SK-N-SH (cell line): ENCODE results near the gene CRYBG3. TPM values are rescaled to one million over a fixed set of nuclear protein-coding genes. Genes with fewer than 3 reads are reported as not detected.

Experiments
- CTCF ChIA-PET: fragments of 300-600, 350-600 bp; formaldehyde crosslinking; extraction: SDS; loops from one replicate; lab custom pipeline; 2021; lab: Yijun Ruan, JAX
- POLR2A ChIA-PET: fragments of 350-600 bp; sonication (Branson Sonifier 250); formaldehyde crosslinking; extraction: SDS; loops from one replicate; lab custom pipeline; 2020; ENCODE audit warnings: antibody characterized with exemption, inconsistent platforms; lab: Yijun Ruan, JAX
- DNase-seq: peaks from one replicate; pipeline ENCODE4 v3.0.0; 2012
- H2AFZ ChIP-seq: fragments of 200-600 bp; sonication (generic); 2 replicates; pipeline ENCODE4 v1.8.1; 2016; ENCODE audit warnings: antibody characterized with exemption, mild to moderate bottlenecking, low read depth
- H3F3A ChIP-seq: fragments of 200-600 bp; sonication (generic); replicated peaks from 2 replicates; pipeline ENCODE3; 2016; ENCODE audit warnings: antibody characterized with exemption, mild to moderate bottlenecking; ENCODE audit not compliant: insufficient read depth
- H3K27ac ChIP-seq, 2 experiments: fragments of 200-500 bp in 1 of 2; fragments of 200-600 bp in 1 of 2; sonication (Bioruptor generic) in 1 of 2; sonication (generic), shearing (Covaris generic) in 1 of 2; 2 replicates each; pipeline versions ENCODE4 v1.5.1 to v1.6.1; 2014 to 2016; ENCODE audit warnings: low read depth in 2 of 2, inconsistent platforms in 1 of 2, low read length in 1 of 2, mild to moderate bottlenecking in 1 of 2, mixed read lengths in 1 of 2
- H3K27me3 ChIP-seq: fragments of 200-600 bp; sonication (generic), shearing (Covaris generic); 2 replicates; pipeline ENCODE4 v1.6.1; 2016; ENCODE audit warnings: mixed run types; ENCODE audit not compliant: insufficient read depth
- H3K36me3 ChIP-seq, 2 experiments: fragments of 200-500 bp in 1 of 2; fragments of 200-600 bp in 1 of 2; sonication (Bioruptor generic) in 1 of 2; sonication (generic) in 1 of 2; replicated peaks in 1 of 2; 2 replicates each; pipeline versions ENCODE3 to v1.5.1; 2014 to 2016; ENCODE audit warnings: low read length in 1 of 2, mild to moderate bottlenecking in 1 of 2; ENCODE audit not compliant: insufficient read depth in 2 of 2, control insufficient read depth in 1 of 2
- H3K4me1 ChIP-seq, 2 experiments: fragments of 200-500 bp in 1 of 2; fragments of 200-600 bp in 1 of 2; sonication (Bioruptor generic) in 1 of 2; sonication (generic), shearing (Covaris generic) in 1 of 2; 2 replicates each; pipeline versions ENCODE4 v1.5.1 to v1.6.1; 2014 to 2016; ENCODE audit warnings: low read depth in 1 of 2, low read length in 1 of 2, mixed run types in 1 of 2; ENCODE audit not compliant: insufficient read depth in 2 of 2, control insufficient read depth in 1 of 2
- H3K4me2 ChIP-seq: fragments of 200-600 bp; sonication (generic), shearing (Covaris generic); 2 replicates; pipeline ENCODE4 v1.6.1; 2017; ENCODE audit warnings: mixed run types
- H3K4me3 ChIP-seq, 2 experiments: fragments of 200-500 bp in 1 of 2; fragments of 200-600 bp in 1 of 2; sonication (Bioruptor generic) in 1 of 2; sonication (generic), shearing (Covaris generic) in 1 of 2; 2 replicates each; pipeline versions ENCODE4 v1.5.1 to v1.8.1; 2014 to 2016; ENCODE audit warnings: low read depth in 2 of 2, inconsistent platforms in 1 of 2, low read length in 1 of 2, mild to moderate bottlenecking in 1 of 2, mixed read lengths in 1 of 2, moderate library complexity in 1 of 2
- H3K79me2 ChIP-seq: fragments of 200-600 bp; sonication (generic); 2 replicates; pipeline ENCODE4 v1.8.1; 2017; ENCODE audit warnings: mild to moderate bottlenecking; ENCODE audit not compliant: insufficient read depth
- H3K9ac ChIP-seq: fragments of 200-600 bp; sonication (generic); 2 replicates; pipeline ENCODE4 v1.6.1; 2017; ENCODE audit warnings: mixed run types
- H3K9me2 ChIP-seq: fragments of 200-600 bp; sonication (generic); 2 replicates; pipeline ENCODE4 v1.6.1; 2017; ENCODE audit warnings: mixed run types
- H3K9me3 ChIP-seq: fragments of 200-600 bp; sonication (generic); 2 replicates; pipeline ENCODE4 v1.6.1; 2017; ENCODE audit warnings: mixed run types, mild to moderate bottlenecking, moderate library complexity
- H4K20me1 ChIP-seq: fragments of 200-600 bp; sonication (generic); 2 replicates; pipeline ENCODE4 v1.6.1; 2017; ENCODE audit warnings: mild to moderate bottlenecking, mixed run types; ENCODE audit not compliant: insufficient read depth
- CHD2 ChIP-seq: fragments of 150-350 bp; IDR thresholded peaks from 2 replicates; pipeline ENCODE4 v1.6.1; 2018; ENCODE audit warnings: low read length; ENCODE audit not compliant: partially characterized antibody
- CTCF ChIP-seq: fragments of 200-600 bp; sonication (generic); IDR thresholded peaks from 2 replicates; pipeline ENCODE4 v1.6.1; 2017; ENCODE audit warnings: antibody characterized with exemption, mild to moderate bottlenecking, moderate library complexity
- EP300 ChIP-seq, 2 experiments: IDR thresholded peaks; 2 replicates each; pipeline versions ENCODE4 v1.4.0 to v1.6.1; 2012; ENCODE audit warnings: borderline replicate concordance in 1 of 2, low read depth in 1 of 2, low read length in 1 of 2
- EZH2phosphoT487 ChIP-seq: fragments of 200-600 bp; sonication (generic); IDR thresholded peaks from 2 replicates; pipeline ENCODE4 v1.6.1; 2017; ENCODE audit warnings: low read depth, mixed run types, mild to moderate bottlenecking, antibody characterized with exemption, moderate library complexity, borderline replicate concordance
- FOSL2 ChIP-seq: IDR thresholded peaks from 2 replicates; pipeline ENCODE4 v1.4.0; 2012; ENCODE audit warnings: low read depth, mild to moderate bottlenecking, moderate library complexity, borderline replicate concordance
- GABPA ChIP-seq: IDR thresholded peaks from 2 replicates; pipeline ENCODE4 v1.4.0; 2012; ENCODE audit warnings: low read depth, mild to moderate bottlenecking
- GATA2 ChIP-seq: sonication (generic); formaldehyde crosslinking; IDR thresholded peaks from 2 replicates; pipeline ENCODE4 v1.5.0; 2020; ENCODE audit warnings: mild to moderate bottlenecking, missing genetic modification reagents
- IRF3 ChIP-seq: fragments of 150-350 bp; IDR thresholded peaks from 2 replicates; pipeline ENCODE4 v1.6.1; 2016; ENCODE audit warnings: mild to moderate bottlenecking, low read depth, low read length
- JUND ChIP-seq: IDR thresholded peaks from 2 replicates; pipeline ENCODE4 v1.4.0; 2012
- MAX ChIP-seq: IDR thresholded peaks from 2 replicates; pipeline ENCODE4 v1.4.0; 2012; ENCODE audit warnings: low read depth
- MXI1 ChIP-seq: IDR thresholded peaks from 2 replicates; pipeline ENCODE4 v1.6.1; 2012; ENCODE audit warnings: mild to moderate bottlenecking, low read depth, low read length, improper control_type of control experiment
- NFIC ChIP-seq: IDR thresholded peaks from 2 replicates; pipeline ENCODE4 v1.4.0; 2012; ENCODE audit warnings: borderline replicate concordance
- POLR2AphosphoS5 ChIP-seq: IDR thresholded peaks from 2 replicates; pipeline ENCODE4 v1.6.1; 2012; ENCODE audit warnings: low read depth, low read length
- RAD21 ChIP-seq: IDR thresholded peaks from 2 replicates; pipeline ENCODE4 v1.6.1; 2012; ENCODE audit warnings: mild to moderate bottlenecking, low read length
- REST ChIP-seq: IDR thresholded peaks from 2 replicates; pipeline ENCODE4 v1.6.1; 2012; ENCODE audit warnings: mild to moderate bottlenecking, low read depth, low read length, moderate library complexity
- RFX5 ChIP-seq: IDR thresholded peaks from 2 replicates; pipeline ENCODE4 v1.6.1; 2012; ENCODE audit warnings: mild to moderate bottlenecking, improper control_type of control experiment, low read length
- SIN3A ChIP-seq: IDR thresholded peaks from 2 replicates; pipeline ENCODE4 v1.6.1; 2012; ENCODE audit warnings: low read depth, mild to moderate bottlenecking, low read length, moderate library complexity, borderline replicate concordance
- TCF12 ChIP-seq: IDR thresholded peaks from 2 replicates; pipeline ENCODE4 v1.4.0; 2012
- USF1 ChIP-seq: IDR thresholded peaks from 2 replicates; pipeline ENCODE4 v1.4.0; 2012; ENCODE audit warnings: low read depth, borderline replicate concordance
- WGBS: methylation state at CpG from one replicate; pipeline ENCODE4 v1.1.6; 2017; ENCODE audit warnings: low lambda C conversion rate; 5-methylcytosine and 5-hydroxymethylcytosine counted together
- polyA plus RNA-seq, 3 experiments: library from polyadenylated mRNA; depleted of rRNA; stranded (reverse); fragments of >200 nt; gene quantifications; 2 replicates each; pipeline ENCODE4 v1.2.3, GENCODE V29; 2012

The CRYBG3 gene
- polyA plus RNA-seq, 1 of the 3 experiments (the other 2 are of a cell fraction): 2.4 TPM

GRCh38 chr3:97821287-97821773, 481 bp upstream of the CRYBG3 start:
- peak; percentile 45 for DNase-seq
- CTCF ChIA-PET: interaction anchor here (0.6 to 5.0 kb wide), 9 partner anchors 18 to 440 kb away, joined by 3 to 34 read pairs (median 4); no protein-coding TSS in a partner anchor
- H3F3A ChIP-seq: peaks cover 3% of the 10 kb centered on the region
- H3K9me2 ChIP-seq: no peaks in the 10 kb centered on the region
- H3K79me2 ChIP-seq: peaks cover 11% of the 10 kb centered on the region
- H3K4me3 ChIP-seq: peak overlapping the region; percentile 91 to 93
- TF ChIP-seq NFIC: no peak
- no peak for TF ChIP-seq RFX5
- TF ChIP-seq REST: no peak
- no peak for TF ChIP-seq EP300 (IDR thresholded peaks at IDR 0.05; ENCODE audit: borderline replicate concordance in 1 of 2, low read depth in 1 of 2, low read length in 1 of 2)
- TF ChIP-seq SIN3A: no peak
- TF ChIP-seq USF1: no peak
- no peak for TF ChIP-seq GABPA
- no peak for TF ChIP-seq IRF3
- no peak for TF ChIP-seq RAD21
- no peak for TF ChIP-seq TCF12
- no peak for TF ChIP-seq FOSL2
- TF ChIP-seq EZH2phosphoT487: no peak
- TF ChIP-seq JUND: no peak
- no peak for TF ChIP-seq MAX
- TF ChIP-seq CTCF: no peak
- TF ChIP-seq POLR2AphosphoS5: no peak
- no peak for TF ChIP-seq GATA2 (CRISPR knock-in tag)
- no peak for TF ChIP-seq MXI1
- TF ChIP-seq CHD2: no peak
- H3K9me3 ChIP-seq: no peaks in the 10 kb centered on the region
- peak overlapping the region; percentile 99 for H2AFZ ChIP-seq
- H3K4me1 ChIP-seq: peaks cover 5 to 8% of the 10 kb centered on the region in 2 experiments; a peak in 3 of 4 replicates
- POLR2A ChIA-PET: interaction anchor here (1.2 kb wide), 1 partner anchor 150 kb away, joined by 3 read pairs; no protein-coding TSS in a partner anchor
- H3K4me2 ChIP-seq: peak overlapping the region; percentile 90
- H3K36me3 ChIP-seq: no peaks in the 10 kb centered on the region
- H4K20me1 ChIP-seq: no peaks in the 10 kb centered on the region
- peaks cover 5% of the 10 kb centered on the region; the same call in 1 of the 2 replicates for H3K27me3 ChIP-seq
- H3K9ac ChIP-seq: peak overlapping the region; percentile 83; the same call in 1 of the 2 replicates
- 4% methylated on average over 20 of the region's 23 CpGs for WGBS
- H3K27ac ChIP-seq: peak overlapping the region; percentile 28 to 68; a peak in 2 of 4 replicates
